ENCODE measurements around the gene ANKRD33. TPM values are rescaled to one million over a fixed set of nuclear protein-coding genes. Genes with fewer than 3 reads are reported as not detected.

The ANKRD33 gene
- total RNA-seq, 1 experiment from 2014 or later, result 0.21 TPM

DNA sequence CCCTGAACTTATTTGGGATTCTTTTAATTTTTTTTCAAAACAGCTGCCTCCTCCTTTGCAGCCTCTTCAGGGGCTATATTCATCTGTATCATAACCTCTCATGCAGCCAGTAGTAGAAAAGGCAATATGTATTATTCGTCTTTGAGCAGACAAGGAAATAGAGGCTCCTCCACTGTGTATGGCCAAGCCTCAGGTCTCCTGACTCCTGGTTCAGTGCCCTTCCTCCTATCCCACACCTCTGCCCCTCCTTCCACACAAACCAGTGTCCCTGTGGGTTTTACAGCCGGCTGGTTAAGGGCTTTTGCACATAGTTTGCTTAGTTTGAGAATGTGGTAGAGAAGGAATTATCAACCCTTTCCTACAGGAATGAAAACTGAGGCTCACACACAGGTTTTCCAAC, 10.6 kb downstream of the ANKRD33 start:
- intact Hi-C loops (cut with micrococcal nuclease; ENCODE audit: unreplicated experiment) (loop anchor here (5.0 kb wide), 1 partner anchor 84 kb away; no protein-coding TSS in a partner anchor), in situ Hi-C loops (cut with HindIII; ENCODE audit: low pct_unique_long_range_greater_than_20kb, low sequenced_read_pairs) (no loop called here)
- DNase-seq (ENCODE audit: low read depth, low spot score) (no peak), ATAC-seq (no peak)
- BruUV-seq (replicated peaks), result no TSS peak
- no peak overlapping the region for H3K4me3 ChIP-seq (ENCODE audit: low read depth in 2 of 2, low read length in 2 of 2)
- no peaks in the 10 kb centered on the region for H3K27me3 ChIP-seq (ENCODE audit: control insufficient read depth, insufficient read depth, low read length)
- no peaks in the 10 kb centered on the region for H3K4me1 ChIP-seq (ENCODE audit: control insufficient read depth, insufficient read depth, low read length)
- H3K9me3 ChIP-seq (ENCODE audit: control insufficient read depth, insufficient read depth, low read depth, low read length), result no peaks in the 10 kb centered on the region
- TF ChIP-seq TCF7L2 (IDR thresholded peaks at IDR 0.05; ENCODE audit: low read depth, low read length) (no peak), SIN3A (IDR thresholded peaks at IDR 0.05; ENCODE audit: borderline replicate concordance, insufficient read depth, low read depth, low read length) (no peak), POLR2AphosphoS5 (IDR thresholded peaks at IDR 0.05; ENCODE audit: low read depth, low read length) (no peak)
- TF ChIP-seq, protein P1, sequence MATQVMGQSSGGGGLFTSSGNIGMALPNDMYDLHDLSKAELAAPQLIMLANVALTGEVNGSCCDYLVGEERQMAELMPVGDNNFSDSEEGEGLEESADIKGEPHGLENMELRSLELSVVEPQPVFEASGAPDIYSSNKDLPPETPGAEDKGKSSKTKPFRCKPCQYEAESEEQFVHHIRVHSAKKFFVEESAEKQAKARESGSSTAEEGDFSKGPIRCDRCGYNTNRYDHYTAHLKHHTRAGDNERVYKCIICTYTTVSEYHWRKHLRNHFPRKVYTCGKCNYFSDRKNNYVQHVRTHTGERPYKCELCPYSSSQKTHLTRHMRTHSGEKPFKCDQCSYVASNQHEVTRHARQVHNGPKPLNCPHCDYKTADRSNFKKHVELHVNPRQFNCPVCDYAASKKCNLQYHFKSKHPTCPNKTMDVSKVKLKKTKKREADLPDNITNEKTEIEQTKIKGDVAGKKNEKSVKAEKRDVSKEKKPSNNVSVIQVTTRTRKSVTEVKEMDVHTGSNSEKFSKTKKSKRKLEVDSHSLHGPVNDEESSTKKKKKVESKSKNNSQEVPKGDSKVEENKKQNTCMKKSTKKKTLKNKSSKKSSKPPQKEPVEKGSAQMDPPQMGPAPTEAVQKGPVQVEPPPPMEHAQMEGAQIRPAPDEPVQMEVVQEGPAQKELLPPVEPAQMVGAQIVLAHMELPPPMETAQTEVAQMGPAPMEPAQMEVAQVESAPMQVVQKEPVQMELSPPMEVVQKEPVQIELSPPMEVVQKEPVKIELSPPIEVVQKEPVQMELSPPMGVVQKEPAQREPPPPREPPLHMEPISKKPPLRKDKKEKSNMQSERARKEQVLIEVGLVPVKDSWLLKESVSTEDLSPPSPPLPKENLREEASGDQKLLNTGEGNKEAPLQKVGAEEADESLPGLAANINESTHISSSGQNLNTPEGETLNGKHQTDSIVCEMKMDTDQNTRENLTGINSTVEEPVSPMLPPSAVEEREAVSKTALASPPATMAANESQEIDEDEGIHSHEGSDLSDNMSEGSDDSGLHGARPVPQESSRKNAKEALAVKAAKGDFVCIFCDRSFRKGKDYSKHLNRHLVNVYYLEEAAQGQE (IDR thresholded peaks at IDR 0.05; ENCODE audit: insufficient read depth in 1 of 2, low read depth in 2 of 2, low read length in 1 of 2), result no peak
- TF ChIP-seq, protein P2, sequence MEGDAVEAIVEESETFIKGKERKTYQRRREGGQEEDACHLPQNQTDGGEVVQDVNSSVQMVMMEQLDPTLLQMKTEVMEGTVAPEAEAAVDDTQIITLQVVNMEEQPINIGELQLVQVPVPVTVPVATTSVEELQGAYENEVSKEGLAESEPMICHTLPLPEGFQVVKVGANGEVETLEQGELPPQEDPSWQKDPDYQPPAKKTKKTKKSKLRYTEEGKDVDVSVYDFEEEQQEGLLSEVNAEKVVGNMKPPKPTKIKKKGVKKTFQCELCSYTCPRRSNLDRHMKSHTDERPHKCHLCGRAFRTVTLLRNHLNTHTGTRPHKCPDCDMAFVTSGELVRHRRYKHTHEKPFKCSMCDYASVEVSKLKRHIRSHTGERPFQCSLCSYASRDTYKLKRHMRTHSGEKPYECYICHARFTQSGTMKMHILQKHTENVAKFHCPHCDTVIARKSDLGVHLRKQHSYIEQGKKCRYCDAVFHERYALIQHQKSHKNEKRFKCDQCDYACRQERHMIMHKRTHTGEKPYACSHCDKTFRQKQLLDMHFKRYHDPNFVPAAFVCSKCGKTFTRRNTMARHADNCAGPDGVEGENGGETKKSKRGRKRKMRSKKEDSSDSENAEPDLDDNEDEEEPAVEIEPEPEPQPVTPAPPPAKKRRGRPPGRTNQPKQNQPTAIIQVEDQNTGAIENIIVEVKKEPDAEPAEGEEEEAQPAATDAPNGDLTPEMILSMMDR (IDR thresholded peaks at IDR 0.05), result no peak
- H3K36me3 ChIP-seq (ENCODE audit: control insufficient read depth, insufficient read depth, low read length), result no peaks in the 10 kb centered on the region
- ChIA-PET POLR2A (no interaction called here), CTCF (no interaction called here)
- H3K27ac ChIP-seq (ENCODE audit: low read length), result no peak overlapping the region

DNA sequence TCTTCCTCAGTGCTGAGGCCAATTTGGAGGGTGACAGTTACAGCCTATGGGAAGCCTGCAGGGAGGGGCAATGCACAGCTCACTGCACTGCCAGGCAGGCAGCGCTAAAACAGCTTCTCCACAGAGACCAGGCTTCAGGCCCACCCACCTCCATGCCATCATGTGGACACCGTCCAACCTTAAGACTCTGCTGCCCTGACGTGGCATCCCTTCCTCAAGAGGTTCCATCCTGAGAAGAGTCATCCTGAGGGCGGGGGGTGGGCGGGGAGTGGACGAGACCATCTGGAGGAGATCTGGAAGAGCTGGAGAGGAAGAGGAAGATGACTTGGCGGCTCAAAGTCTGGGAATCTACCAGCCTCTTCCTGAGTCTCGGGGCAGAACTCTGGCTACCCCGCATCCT, 11.0 kb downstream of the ANKRD33 start:
- in situ Hi-C loops (cut with HindIII; ENCODE audit: low pct_unique_long_range_greater_than_20kb, low sequenced_read_pairs) (no loop called here), intact Hi-C loops (cut with micrococcal nuclease; ENCODE audit: unreplicated experiment) (loop anchor here (5.0 kb wide), 1 partner anchor 83 kb away; no protein-coding TSS in a partner anchor)
- BruUV-seq (replicated peaks), result no TSS peak
- DNase-seq (ENCODE audit: low read depth, low spot score) (no peak), ATAC-seq (no peak)
- TF ChIP-seq, protein P2 (IDR thresholded peaks at IDR 0.05), result no peak
- TF ChIP-seq SIN3A (IDR thresholded peaks at IDR 0.05; ENCODE audit: borderline replicate concordance, insufficient read depth, low read depth, low read length) (no peak), TCF7L2 (IDR thresholded peaks at IDR 0.05; ENCODE audit: low read depth, low read length) (no peak), POLR2AphosphoS5 (IDR thresholded peaks at IDR 0.05; ENCODE audit: low read depth, low read length) (no peak)
- TF ChIP-seq, protein P1 (IDR thresholded peaks at IDR 0.05; ENCODE audit: insufficient read depth in 1 of 2, low read depth in 2 of 2, low read length in 1 of 2), result no peak
- POLR2A ChIA-PET, result no interaction called here
- no peaks in the 10 kb centered on the region for H3K36me3 ChIP-seq (ENCODE audit: control insufficient read depth, insufficient read depth, low read length)
- H3K4me3 ChIP-seq (ENCODE audit: low read depth in 2 of 2, low read length in 2 of 2), result no peak overlapping the region
- H3K27me3 ChIP-seq (ENCODE audit: control insufficient read depth, insufficient read depth, low read length), result no peaks in the 10 kb centered on the region
- H3K9me3 ChIP-seq (ENCODE audit: control insufficient read depth, insufficient read depth, low read depth, low read length), result no peaks in the 10 kb centered on the region
- CTCF ChIA-PET, result interaction anchor here (0.6 kb wide), 2 partner anchors 13 to 981 kb away, joined by 3 read pairs; no protein-coding TSS in a partner anchor
- H3K27ac ChIP-seq (ENCODE audit: low read length), result no peak overlapping the region
- H3K4me1 ChIP-seq (ENCODE audit: control insufficient read depth, insufficient read depth, low read length), result no peaks in the 10 kb centered on the region

All from Panc1 (cell line).